SU-DHL-6 (cell line): ENCODE data around the gene UNC5C.

Experiments used
- H2AFZ ChIP-seq: fragments of 200-600 bp; sonication (generic); 2 replicates; pipeline ENCODE4 v1.6.1; 2014; ENCODE audit warnings: low read depth, mild to moderate bottlenecking, moderate library complexity, mixed read lengths, antibody characterized with exemption, low read length; ENCODE audit not compliant: severe bottlenecking
- H3F3A ChIP-seq: fragments of 200-600 bp; shearing (Covaris generic); 2 replicates; pipeline ENCODE4 v1.6.0; 2016; ENCODE audit warnings: antibody characterized with exemption, mild to moderate bottlenecking; ENCODE audit not compliant: insufficient read depth
- H3K27ac ChIP-seq: fragments of 200-600 bp; sonication (generic); 2 replicates; pipeline ENCODE4 v1.5.1; 2016; ENCODE audit warnings: low read depth, mild to moderate bottlenecking, low read length, moderate library complexity, mixed read lengths
- H3K27me3 ChIP-seq: fragments of 200-600 bp; sonication (generic), shearing (Covaris generic); 2 replicates; pipeline ENCODE4 v1.6.0; 2014; ENCODE audit warnings: mild to moderate bottlenecking, low read length
- H3K36me3 ChIP-seq: fragments of 200-600 bp; sonication (generic); 2 replicates; pipeline ENCODE4 v1.6.1; 2014; ENCODE audit warnings: mild to moderate bottlenecking, low read length, mixed read lengths
- H3K4me2 ChIP-seq: fragments of 300-600, 200-600 bp; shearing (Covaris generic), sonication (generic); 2 replicates; pipeline ENCODE4 v1.6.0; 2014; ENCODE audit warnings: low read length, low read depth, mild to moderate bottlenecking; ENCODE audit not compliant: poor library complexity, severe bottlenecking
- H3K4me3 ChIP-seq: fragments of 200-600 bp; sonication (generic); 2 replicates; pipeline ENCODE4 v1.5.1; 2014; ENCODE audit warnings: antibody characterized with exemption, low read length, mild to moderate bottlenecking, mixed read lengths; ENCODE audit not compliant: insufficient read depth, poor library complexity, severe bottlenecking
- H3K79me2 ChIP-seq: fragments of 200-600 bp; sonication (generic); 2 replicates; pipeline ENCODE4 v1.6.1; 2014; ENCODE audit warnings: mild to moderate bottlenecking, low read length, moderate library complexity; ENCODE audit not compliant: insufficient read depth
- H3K9ac ChIP-seq: fragments of 200-600 bp; sonication (generic); 2 replicates; pipeline ENCODE4 v1.7.0; 2014; ENCODE audit warnings: mild to moderate bottlenecking, low read length
- H3K9me2 ChIP-seq: fragments of 200-600 bp; sonication (generic); replicated peaks from 2 replicates; pipeline ENCODE4 v1.6.1; 2014; ENCODE audit warnings: low read length; ENCODE audit not compliant: insufficient read depth
- H3K9me3 ChIP-seq: fragments of 200-600 bp; sonication (generic); 2 replicates; pipeline ENCODE4 v1.6.1; 2014; ENCODE audit warnings: low read length, mixed read lengths; ENCODE audit not compliant: insufficient read depth
- H4K20me1 ChIP-seq: fragments of 200-600 bp; sonication (generic); 2 replicates; pipeline ENCODE4 v1.6.1; 2014; ENCODE audit warnings: low read depth, mild to moderate bottlenecking, antibody characterized with exemption, low read length, moderate library complexity, mixed read lengths
- CTCF ChIP-seq: fragments of 200-600 bp; sonication (generic); IDR thresholded peaks from one replicate; pipeline ENCODE4 v1.5.1; 2017; ENCODE audit warnings: antibody characterized with exemption, mild to moderate bottlenecking, low read length, moderate library complexity; ENCODE audit not compliant: insufficient read depth, poor library complexity, severe bottlenecking
- EZH2phosphoT487 ChIP-seq: fragments of 200-600 bp; sonication (generic), shearing (Covaris generic); conservative IDR thresholded peaks from 2 replicates; pipeline ENCODE4 v1.6.1; 2018; ENCODE audit warnings: mild to moderate bottlenecking, antibody characterized with exemption, low read length, moderate library complexity, mixed read lengths

Gene UNC5C

GRCh38 chr4:95439071-95439470 is 109.7 kb downstream of the UNC5C start:
- no peak overlapping the region for H3K9ac ChIP-seq
- H3K27me3 ChIP-seq, result no peaks in the 10 kb centered on the region
- no peak overlapping the region for H3K4me3 ChIP-seq
- TF ChIP-seq EZH2phosphoT487, result no peak
- TF ChIP-seq CTCF, result no peak
- H3K9me3 ChIP-seq, result no peaks in the 10 kb centered on the region
- H3K36me3 ChIP-seq, result no peaks in the 10 kb centered on the region
- no peaks in the 10 kb centered on the region for H3K9me2 ChIP-seq
- no peaks in the 10 kb centered on the region for H3F3A ChIP-seq
- H3K79me2 ChIP-seq, result no peaks in the 10 kb centered on the region
- H3K27ac ChIP-seq, result no peak overlapping the region
- H3K4me2 ChIP-seq, result no peak overlapping the region
- H2AFZ ChIP-seq, result no peak overlapping the region
- no peaks in the 10 kb centered on the region for H4K20me1 ChIP-seq

- Histone ChIP-seq H3K9me2 (no peaks in the 10 kb centered on the region), H3K36me3 (no peaks in the 10 kb centered on the region), H2AFZ (no peak overlapping the region), H4K20me1 (no peaks in the 10 kb centered on the region), H3K4me3 (no peak overlapping the region), H3K27me3 (no peaks in the 10 kb centered on the region), H3K9me3 (no peaks in the 10 kb centered on the region), H3K27ac (no peak overlapping the region), H3K79me2 (no peaks in the 10 kb centered on the region), H3F3A (no peaks in the 10 kb centered on the region), H3K9ac (no peak overlapping the region), H3K4me2 (no peak overlapping the region)
- no peak for TF ChIP-seq EZH2phosphoT487
- TF ChIP-seq CTCF, result no peak
Measured at GRCh38 chr4:95432466-95432865, 116.3 kb downstream of the UNC5C start.

- H3K4me3 ChIP-seq, result no peak overlapping the region
- H3K27me3 ChIP-seq, result no peaks in the 10 kb centered on the region
- no peak for TF ChIP-seq CTCF
- no peak for TF ChIP-seq EZH2phosphoT487
- H3K9ac ChIP-seq, result no peak overlapping the region
- no peaks in the 10 kb centered on the region for H3K9me3 ChIP-seq
- no peaks in the 10 kb centered on the region for H3K79me2 ChIP-seq
- H2AFZ ChIP-seq, result no peak overlapping the region
- no peaks in the 10 kb centered on the region for H3K36me3 ChIP-seq
- no peaks in the 10 kb centered on the region for H4K20me1 ChIP-seq
- H3F3A ChIP-seq, result no peaks in the 10 kb centered on the region
- no peak overlapping the region for H3K27ac ChIP-seq
- H3K4me2 ChIP-seq, result no peak overlapping the region
- no peaks in the 10 kb centered on the region for H3K9me2 ChIP-seq
Measured at GRCh38 chr4:95431678-95432077, 117.1 kb downstream of the UNC5C start.
